ELF-1 (cell line): ENCODE data around the gene UNC5C.

ENCODE experiments used
- DNase-seq: peaks from one replicate; pipeline ENCODE4 v3.0.0-alpha.2; 2016; ENCODE audit warnings: low read depth, low spot score

UNC5C gene

GRCh38 chr4:95129821-95130311 lies 418.9 kb downstream of the UNC5C start:
- no peak for DNase-seq

- no peak for DNase-seq
Measured at GRCh38 chr4:95129031-95129430, 419.7 kb downstream of the UNC5C start.

- DNase-seq, result peak; percentile 10
Measured at GRCh38 chr4:95124906-95125504, 423.8 kb downstream of the UNC5C start.

GRCh38 chr4:95122001-95122400 lies 426.8 kb downstream of the UNC5C start:
- no peak for DNase-seq

GRCh38 chr4:95120456-95120855 lies 428.3 kb downstream of the UNC5C start:
- no peak for DNase-seq

- peak; percentile 43 for DNase-seq
Measured at GRCh38 chr4:95118497-95118896, 430.3 kb downstream of the UNC5C start.

- DNase-seq, result no peak
Measured at GRCh38 chr4:95114521-95114920, 434.3 kb downstream of the UNC5C start.
